GM18861 (cell line): Measurements from ENCODE around the gene ADAR.
"Not testable (repeated sequence)": the region's sequence is repeated elsewhere in the genome, so short reads cannot be mapped to it uniquely, and the experiment has no call there.

Source experiments
- ATAC-seq: cut with Tn5 transposase; IDR thresholded peaks from one replicate; pipeline ENCODE4 v1.9.1; 2021; ENCODE audit not compliant: unreplicated experiment

The ADAR gene, protein sequence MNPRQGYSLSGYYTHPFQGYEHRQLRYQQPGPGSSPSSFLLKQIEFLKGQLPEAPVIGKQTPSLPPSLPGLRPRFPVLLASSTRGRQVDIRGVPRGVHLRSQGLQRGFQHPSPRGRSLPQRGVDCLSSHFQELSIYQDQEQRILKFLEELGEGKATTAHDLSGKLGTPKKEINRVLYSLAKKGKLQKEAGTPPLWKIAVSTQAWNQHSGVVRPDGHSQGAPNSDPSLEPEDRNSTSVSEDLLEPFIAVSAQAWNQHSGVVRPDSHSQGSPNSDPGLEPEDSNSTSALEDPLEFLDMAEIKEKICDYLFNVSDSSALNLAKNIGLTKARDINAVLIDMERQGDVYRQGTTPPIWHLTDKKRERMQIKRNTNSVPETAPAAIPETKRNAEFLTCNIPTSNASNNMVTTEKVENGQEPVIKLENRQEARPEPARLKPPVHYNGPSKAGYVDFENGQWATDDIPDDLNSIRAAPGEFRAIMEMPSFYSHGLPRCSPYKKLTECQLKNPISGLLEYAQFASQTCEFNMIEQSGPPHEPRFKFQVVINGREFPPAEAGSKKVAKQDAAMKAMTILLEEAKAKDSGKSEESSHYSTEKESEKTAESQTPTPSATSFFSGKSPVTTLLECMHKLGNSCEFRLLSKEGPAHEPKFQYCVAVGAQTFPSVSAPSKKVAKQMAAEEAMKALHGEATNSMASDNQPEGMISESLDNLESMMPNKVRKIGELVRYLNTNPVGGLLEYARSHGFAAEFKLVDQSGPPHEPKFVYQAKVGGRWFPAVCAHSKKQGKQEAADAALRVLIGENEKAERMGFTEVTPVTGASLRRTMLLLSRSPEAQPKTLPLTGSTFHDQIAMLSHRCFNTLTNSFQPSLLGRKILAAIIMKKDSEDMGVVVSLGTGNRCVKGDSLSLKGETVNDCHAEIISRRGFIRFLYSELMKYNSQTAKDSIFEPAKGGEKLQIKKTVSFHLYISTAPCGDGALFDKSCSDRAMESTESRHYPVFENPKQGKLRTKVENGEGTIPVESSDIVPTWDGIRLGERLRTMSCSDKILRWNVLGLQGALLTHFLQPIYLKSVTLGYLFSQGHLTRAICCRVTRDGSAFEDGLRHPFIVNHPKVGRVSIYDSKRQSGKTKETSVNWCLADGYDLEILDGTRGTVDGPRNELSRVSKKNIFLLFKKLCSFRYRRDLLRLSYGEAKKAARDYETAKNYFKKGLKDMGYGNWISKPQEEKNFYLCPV

DNA sequence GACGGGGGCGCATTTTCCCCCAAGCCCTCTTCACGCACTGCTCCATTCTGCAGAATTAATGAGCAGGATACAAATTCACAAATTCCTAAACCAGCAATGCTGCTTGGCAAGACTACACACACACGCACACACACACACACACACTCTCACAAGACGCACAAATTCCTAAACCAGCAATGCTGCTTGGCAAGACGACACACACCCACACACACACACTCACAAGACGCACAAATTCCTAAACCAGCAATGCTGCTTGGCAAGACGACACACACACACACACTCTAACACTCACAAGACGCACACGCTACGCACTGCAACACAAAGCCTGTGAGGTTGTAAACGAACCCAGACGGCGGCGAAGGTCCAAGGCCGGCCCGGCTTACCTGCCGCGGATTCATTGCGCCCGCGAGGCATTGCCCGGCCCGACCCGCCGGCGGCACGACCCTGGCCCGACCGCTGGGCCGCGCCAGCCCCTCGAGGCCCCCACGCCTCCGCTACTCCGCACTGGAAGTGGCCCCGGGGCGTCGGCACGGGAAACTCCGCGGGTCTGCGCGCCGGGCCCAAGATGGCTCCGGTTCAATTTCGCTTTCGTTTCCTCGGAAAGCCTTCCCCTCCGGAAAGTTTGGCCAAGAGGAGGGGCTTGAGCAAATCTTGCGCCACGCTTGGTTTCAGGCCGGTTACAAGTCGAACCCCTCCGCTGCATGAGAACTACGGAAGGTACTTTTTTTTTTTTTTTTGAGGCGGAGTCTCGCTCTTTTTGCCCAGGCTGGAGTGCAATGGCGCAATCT is at the start of gene ADAR:
Gene ADAR, minus strand, starts transcription at position 578 of the 788 bp plus-strand sequence. Its CDS starts 180 bp downstream, at position 398.
- peak; percentile 53 for ATAC-seq

DNA sequence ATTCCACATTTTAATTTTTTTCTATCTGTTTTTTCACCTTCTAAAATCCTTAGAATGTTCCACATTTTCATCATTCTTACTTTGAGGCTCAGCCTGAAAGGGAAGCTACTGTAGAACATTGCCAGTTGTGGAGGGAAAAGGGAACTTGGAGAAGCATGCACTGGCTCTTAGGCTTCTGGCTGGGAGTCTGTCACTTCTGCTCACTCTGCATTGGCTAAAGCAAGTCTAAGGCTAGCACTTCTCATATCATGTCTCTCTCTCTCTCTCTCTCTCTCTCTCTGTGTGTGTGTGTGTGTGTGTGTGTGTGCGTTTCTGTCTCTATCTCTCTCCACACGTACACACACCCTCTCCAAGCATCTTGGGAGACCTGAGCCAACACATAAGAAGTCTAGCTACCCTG is 49.6 kb upstream of the ADAR start:
- ATAC-seq, result no peak

DNA sequence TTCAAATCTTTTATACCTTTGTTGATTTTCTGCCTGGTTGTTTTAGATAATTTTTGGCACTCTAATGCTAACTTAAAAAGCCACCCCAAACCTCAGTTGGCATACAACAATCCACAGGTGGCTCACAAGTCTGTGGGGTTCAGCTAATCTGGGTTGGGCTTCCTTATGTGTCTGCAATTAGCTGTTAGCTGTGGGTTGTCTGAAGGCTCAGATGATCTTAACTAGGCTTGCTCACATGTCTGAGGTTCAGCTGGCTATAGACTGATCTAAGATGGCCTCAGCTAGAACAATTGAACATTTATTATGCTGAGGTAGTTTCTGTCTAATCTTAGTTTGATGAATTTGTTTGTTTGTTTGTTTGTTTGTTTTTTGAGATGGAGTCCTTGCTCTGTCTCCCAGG is 44.9 kb upstream of the ADAR start:
- no peak for ATAC-seq

DNA sequence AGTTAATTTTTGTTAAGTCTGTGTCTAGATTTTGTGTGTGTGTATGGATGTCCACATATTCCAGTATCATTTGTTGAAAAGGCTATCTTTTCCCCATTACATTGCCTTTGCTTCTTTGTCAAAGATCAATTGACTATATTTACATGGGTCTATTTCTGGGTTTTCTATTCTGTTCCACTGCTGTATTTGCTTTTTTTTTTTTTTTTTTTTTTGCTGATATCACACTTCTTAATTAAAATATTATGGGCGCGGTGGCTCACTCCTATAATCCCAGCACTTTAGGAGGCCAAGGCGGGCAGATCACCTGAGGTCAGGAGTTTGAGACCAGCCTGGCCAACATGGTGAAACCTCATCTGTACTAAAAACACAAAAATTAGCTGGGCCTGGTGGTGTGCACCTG is 36.7 kb upstream of the ADAR start:
- not testable (repeated sequence) for ATAC-seq

DNA sequence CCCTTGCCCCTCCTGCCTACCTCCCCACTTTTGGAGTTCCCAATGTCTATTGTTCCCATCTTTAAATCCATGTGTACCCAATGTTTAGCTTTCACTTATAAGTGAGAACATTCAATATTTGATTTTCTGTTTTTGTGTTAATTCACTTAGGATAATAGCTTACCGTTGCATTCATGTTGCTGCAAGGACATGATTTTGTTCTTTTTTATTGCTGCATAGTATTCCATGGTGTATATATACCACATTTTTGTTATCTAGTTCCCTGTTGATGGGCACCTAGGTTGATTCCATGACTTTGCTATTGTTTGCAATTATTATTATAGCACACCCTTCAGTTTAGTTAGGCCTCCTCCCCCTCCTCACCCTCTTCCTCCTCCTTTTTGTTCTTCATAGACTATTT is 33.5 kb upstream of the ADAR start:
- no peak for ATAC-seq

DNA sequence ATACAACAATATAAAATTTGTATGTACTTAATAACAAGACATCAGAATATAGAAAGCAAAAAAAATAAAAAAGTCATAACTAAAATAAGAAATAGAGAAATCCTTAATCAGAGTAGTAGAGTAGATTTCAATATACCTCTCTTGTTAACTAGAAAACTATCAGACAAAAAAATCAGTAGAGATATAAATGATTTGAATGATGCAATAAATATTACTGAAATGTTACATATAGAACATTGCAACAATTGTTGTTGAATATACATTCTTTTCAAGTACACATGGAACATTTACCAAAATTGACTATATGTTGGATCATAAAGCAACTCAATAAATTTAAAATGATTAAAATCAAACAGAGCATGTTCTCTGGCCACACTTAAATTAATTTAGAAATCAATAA is 31.9 kb upstream of the ADAR start:
- no peak for ATAC-seq

DNA sequence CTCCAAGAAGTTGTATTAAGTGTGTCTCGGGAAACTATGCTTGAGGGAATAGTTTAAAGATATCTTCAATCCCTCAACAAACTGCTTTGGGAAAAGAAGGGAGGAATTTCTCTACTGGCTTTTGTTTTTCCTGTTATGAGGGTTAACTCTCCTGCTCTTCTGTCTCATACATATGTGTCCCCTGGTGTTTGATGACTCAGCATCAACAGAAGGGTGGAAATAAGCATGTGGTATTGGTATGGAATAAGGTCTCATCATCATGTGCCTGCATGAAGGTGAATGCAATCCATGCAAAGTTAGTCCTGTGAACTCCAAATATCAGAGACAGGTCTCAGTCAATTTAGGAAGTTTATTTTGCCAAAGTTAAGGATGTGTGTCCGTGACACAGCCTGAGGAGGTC is 27.2 kb upstream of the ADAR start:
- ATAC-seq, result no peak

DNA sequence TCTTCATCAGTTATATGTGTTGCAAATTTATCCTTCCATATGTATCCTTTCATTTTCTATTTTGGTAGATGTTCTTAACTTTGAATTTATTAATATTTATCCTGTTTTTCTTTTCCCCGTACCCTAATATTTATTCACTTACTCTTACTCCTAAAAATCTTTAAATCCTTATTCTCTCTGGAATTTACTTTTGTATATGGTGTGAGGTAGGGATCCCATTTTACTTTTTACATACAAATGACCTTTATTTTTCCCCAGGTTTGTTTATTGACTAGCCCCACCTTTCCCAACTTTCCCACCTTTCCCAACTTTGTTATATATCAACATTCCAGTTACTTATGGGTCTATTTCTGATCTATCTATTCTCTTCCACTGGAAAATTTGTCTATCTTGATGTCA is 21.7 kb upstream of the ADAR start:
- no peak for ATAC-seq

DNA sequence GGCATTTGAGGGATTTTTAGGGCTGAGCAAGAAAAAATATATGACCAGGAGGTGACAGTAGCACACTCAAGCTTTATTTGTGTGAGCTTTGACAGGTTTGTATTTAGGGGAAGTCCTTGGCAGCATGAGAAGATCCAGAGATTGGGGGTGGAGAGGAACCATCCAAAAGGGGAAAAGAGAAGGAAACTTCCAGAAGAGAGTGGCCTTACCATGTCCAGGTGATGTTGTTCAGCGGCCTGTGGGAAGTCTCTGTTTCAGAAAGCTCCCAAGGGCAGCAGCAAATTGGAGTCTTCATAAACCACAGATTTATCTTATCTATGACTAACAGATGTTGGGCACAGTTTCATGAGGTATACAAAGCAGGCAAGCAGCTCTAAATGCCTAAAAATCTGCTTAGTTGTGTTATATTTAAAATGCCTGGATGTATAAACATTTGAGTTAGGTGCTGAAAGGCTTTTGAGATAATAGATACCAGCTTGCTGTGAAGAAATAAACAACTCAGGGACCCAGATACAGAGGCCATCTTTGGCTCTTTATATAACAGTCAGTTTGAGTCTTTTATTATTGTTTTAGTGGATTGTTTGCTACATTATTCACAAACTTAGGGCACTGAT is 21.2 kb upstream of the ADAR start:
- no peak for ATAC-seq

DNA sequence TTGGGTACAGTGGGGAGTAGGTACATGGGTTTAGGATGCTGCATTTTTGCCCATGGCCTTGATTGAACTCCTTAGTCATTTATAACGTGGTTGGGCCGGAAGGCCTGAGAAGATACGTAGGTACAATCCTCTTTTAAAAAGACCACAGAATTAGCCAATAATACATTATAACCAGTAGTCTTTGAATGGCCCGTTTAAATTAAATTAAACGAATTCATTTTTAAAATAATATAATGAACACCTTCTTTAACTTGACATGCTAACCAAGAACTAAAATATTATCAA is 20.1 kb upstream of the ADAR start:
- ATAC-seq, result no peak

DNA sequence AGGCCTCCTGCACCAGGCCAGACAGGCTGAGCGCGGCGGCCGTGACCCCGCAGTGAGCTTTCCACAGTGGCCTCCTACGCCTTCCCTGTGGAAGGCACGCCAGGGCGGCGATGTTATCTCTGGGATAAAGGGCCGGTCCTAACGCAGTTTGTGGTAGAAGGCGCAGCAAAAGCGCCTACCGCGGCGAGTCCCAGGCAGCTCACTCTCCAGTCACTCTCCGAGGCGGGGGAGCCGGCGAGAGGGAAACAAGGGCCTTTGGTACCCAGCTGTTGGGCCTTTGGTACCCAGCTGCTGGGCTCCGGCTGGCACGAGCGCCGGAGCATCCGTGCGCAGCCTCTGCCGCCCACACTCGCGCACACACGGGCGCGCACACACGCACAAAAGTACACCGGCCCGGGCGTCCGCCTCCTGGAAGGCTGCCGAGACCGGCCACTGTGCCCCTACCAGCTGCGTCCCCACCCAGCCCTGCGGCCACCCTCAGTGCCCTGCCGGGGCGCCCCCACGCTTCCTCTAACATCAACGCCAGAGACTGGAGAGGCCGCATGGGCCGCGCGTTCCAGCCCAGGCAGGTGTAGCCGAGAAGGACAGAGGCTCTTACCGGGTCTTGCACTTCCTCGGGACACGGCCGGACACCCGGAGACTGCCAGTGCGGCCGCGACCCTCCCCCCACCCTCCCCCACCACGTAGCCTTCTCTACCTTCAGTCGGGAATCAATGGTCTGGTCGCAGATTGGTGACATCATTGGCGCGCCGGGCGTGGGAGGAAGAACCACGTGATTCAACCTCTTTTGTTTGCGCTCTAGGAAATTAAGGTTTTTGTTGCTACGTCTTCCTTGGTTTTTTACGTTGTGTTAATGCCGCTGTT is 19.5 kb upstream of the ADAR start:
- peak; percentile 30 for ATAC-seq

DNA sequence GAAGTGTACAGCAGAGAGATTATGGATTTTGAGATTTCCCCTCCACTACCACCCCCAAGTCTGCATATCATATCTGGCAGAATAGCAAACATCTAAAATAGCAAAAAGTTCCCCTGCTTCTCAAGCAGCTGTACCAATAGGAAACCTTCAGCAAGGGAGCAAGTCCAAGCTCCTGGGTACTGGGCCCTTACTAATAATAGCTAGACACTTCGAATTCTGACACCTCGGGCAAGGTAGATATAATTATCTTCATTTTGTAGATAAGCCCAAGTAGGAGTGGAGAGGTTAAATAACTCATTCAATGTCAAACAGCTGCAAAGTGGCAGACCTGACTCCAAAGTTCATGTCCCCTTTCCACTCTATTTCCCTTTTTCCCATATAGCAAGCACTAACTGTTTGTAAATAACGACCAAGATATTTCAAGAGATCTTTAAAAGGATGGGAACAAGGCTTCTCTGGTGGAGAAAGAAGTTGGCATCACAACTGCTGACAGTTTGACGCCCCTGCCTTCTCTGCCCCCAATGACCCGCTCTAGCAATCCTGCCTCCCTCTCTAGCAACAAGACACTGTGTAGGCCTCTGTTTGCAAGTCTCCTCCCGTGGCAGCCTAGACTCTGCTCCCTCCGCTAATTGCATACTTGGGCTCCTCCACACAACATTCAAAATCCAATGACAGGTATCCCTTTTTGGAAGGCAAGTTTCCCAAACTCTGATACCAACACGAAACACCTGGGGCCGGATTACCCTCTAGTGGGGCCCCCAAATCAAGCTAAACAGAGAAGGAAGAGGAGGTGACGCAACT is 18.7 kb upstream of the ADAR start:
- no peak for ATAC-seq

DNA sequence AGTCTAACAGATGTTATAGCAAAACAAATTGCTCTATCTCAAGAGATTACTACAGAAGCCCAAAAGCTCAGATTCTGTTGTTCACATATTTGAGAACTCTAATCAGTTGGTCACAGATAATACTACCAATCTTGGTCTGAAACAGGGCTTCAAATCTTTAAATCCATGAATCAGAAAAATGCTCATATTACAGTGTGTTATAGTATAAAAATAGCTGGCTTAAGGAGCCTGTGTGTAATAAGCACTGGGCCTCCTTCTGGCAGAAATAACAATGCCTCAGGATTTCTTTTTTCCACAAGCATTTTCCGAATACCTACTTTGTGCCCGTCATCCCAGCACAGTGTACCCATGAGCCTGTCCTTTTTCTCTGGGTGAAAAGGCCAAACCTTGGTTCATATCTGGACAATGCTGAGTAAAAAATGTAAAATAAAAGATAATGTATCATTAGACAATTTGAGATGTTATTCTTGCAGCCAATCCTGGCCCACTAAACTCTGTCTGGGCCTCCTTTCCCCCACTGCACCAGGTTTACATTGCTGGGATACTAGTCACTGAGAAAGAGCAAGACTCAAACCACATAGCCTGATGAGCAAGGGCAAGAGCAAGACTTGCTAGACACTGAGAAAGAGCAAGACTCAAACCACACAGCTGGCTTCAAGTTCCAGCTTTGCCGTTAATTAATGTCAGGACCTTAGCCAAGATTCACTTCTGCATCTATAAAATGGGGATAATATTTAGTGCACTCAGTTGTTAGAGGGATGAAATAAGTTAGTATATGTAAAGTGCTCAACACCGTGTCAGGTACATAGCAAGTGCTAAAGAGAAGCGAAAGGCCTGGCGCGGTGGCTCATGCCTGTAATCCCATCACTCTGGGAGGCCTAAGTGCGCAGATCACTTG is 17.0 kb upstream of the ADAR start:
- no peak for ATAC-seq

DNA sequence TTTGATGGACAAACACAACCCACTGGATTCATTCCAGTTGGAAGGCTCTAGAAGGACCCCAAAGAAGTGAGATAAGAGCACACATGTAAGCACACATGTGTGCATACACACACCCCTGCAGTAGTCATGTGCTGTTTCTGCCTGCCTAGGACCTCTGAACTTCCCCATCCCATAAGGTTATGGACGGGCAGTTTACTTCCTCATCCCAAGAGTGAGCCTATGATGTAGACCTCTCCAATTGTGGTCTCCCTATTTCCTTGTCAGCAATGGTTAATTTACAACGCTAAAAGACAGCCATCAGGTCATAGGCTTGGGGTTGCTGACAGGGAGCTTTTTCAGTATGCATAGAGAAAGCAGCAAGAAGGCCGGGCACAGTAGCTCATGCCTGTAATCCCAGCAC is 15.4 kb upstream of the ADAR start:
- ATAC-seq, result no peak

DNA sequence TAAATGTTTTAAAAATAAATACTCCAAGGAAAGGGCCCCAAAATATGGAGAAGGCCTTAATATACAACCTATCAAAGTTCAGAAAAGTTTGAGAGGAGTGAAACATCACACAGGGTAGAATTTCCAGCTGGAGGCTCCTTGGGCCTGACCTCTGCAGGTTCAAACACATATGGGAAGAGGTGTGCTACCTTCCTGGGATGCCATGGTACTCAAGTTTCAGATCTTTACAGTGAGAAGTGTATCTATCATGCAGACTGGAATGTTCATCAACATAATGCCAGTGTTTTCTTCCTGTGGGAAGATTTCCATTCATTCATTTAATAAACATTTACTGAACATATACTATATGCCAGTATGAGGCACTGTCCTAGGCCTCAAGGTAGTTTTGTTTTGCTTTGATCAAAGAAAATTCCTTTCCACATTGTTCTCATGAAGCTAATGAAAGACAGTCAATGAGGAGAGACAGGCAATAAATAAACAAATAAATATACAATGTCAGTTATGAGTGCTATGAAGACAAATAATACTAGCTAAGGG is 14.6 kb upstream of the ADAR start:
- ATAC-seq, result no peak

DNA sequence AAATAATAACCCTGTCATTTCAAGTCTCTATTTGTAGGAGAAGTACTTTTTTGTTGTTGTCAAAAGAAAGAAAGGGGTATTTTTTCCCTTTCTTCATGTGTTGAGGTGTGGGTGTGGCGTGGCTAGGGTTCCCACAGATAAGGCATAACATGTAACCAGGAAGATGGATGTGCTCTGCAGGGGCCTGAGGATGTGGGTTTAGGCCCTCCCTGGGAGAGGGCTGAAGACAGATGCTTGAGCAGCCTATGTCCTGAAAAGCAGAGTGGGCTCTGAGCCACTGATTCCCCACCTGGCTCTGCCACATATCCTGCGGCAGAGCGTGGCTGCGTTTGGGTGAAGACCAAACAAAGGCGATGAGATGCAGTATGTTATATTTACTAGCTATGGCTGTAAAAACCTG is 13.9 kb upstream of the ADAR start:
- no peak for ATAC-seq

DNA sequence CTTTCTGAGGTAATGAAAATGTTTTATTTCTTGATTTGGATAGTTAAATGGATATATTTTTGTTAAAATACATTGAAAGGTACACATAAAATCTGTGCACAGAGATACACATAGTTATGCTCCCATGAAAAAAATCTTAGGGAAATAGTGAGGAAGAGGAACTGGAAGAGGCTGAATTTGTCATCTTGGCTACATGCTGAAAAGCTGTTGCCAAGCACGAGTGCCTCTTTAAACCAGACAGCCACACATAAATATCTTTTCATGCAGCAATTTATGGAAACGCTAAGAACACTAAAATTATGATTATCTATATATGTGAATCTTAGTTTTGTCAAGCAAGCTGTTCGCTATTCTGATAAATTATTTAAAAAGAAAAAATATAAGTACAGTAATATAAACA is 12.8 kb upstream of the ADAR start:
- no peak for ATAC-seq
